NCI-H82 (cell line): ENCODE data around the gene ACY1.

Source experiments
- DNase-seq: peaks from one replicate; lab custom pipeline; 2025; lab: John Stamatoyannopoulos, UW

The ACY1 gene

DNA sequence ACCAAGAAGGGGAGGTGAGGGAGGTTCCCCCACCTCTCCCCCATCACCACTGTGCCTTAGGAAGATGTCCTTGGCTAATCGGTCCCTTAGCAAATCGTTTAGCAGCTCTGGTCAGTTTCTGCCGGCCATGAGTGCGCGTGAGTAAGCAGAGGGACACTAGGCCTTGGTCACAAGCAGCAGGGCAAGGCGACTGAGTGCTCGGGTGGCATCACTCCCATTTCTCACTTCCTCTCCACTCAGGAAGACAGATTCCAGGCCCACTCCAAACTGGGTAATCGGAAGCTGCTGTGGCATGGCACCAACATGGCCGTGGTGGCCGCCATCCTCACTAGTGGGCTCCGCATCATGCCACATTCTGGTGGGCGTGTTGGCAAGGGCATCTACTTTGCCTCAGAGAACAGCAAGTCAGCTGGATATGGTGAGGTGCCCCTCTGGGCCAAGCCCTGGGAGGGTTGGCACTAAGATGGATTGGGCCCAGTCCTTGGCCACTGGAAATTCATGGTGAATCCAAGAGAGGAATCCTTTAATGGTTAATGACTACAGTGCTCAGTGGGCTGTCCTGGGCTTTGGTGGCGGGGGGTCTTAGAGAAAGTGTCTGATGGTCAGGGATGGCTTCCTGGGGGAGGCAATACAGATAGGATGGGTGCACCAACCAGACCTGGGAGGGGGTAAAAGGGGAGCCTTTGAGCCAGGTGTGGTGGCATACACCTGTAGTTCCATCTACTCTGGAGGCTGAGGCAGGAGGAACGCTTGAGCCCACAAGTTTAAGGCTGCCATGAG is 37.2 kb upstream of the ACY1 start:
- no peak for DNase-seq

DNA sequence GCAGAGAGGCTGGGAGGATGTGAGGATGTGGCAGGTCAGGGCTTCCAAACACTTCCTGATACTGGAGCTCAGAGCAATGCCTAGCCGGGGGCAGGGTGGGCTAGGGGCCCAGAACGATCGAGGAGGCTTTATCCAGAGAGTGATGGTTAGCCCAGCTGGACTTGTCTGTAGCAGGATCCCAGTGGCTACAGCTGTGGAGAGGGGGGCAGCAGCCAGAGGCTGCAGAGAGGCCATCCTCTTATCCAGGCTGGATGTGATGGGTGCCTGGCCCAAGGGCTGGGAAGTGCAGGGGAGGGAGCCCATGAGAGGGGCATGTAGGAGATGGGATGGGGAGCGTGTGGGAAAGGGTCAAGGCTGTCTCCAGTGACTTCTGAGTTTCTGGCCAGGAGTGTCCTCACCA is 36.5 kb upstream of the ACY1 start:
- no peak for DNase-seq

DNA sequence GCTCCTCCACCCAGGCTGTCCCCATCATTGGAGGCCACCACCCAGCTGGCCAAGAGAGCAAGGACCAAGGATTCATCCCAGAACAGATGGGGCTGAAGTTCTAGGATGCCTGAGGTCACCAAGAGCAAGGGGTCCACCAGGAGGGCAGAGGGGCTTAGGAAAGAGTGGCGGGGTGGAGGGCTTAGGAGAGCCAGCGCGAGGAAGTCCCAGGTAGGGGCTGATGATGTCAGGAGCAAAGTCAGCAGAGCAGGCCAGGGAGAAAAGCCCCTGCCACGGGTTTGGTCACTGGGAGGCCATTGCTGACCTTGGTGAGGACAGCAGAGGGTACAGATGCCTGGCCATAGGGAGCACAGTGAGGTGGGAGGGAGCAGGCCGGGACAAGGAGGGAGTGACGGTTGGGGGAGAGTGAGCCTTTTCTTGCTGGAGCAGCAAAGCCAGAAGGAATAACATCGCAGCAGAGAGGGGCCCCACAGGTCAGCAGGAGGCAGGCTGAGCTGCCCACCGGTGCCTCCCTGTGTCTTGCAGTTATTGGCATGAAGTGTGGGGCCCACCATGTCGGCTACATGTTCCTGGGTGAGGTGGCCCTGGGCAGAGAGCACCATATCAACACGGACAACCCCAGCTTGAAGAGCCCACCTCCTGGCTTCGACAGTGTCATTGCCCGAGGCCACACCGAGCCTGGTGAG is 36.0 kb upstream of the ACY1 start:
- no peak for DNase-seq

DNA sequence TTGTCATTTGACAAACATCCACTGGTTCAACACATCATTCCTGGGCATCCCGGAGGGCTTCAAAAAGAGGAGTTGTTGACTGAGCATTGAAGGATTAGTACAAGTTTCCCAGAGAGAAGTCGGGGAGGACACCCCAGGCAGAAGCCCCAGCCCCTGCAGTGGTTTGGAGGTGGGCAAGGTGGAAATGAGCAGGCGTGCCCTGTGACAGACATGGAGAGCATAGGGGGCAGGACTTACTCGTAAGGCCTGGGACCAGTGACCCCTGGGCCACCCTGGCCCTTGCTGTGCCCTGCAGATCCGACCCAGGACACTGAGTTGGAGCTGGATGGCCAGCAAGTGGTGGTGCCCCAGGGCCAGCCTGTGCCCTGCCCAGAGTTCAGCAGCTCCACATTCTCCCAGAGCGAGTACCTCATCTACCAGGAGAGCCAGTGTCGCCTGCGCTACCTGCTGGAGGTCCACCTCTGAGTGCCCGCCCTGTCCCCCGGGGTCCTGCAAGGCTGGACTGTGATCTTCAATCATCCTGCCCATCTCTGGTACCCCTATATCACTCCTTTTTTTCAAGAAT is 35.2 kb upstream of the ACY1 start:
- no peak for DNase-seq

DNA sequence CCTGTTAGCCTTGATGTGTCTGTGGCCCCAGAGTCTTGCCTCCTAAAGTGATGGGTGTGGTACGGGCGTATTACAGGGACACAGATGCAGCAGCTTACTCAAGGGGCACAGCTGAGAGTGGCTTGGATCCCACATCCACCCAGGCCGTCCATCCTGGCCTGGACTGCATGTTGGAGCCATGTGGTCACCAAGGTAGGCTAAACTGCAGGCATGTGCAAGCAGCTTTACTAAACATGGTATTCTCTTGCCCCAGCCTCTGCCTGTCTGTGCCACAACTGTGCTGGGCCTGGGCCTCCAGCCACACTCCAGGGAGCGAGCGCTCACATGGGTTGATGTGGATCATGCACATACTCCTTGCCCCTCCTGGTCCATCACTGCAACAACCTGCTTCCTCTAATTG is 34.2 kb upstream of the ACY1 start:
- no peak for DNase-seq

DNA sequence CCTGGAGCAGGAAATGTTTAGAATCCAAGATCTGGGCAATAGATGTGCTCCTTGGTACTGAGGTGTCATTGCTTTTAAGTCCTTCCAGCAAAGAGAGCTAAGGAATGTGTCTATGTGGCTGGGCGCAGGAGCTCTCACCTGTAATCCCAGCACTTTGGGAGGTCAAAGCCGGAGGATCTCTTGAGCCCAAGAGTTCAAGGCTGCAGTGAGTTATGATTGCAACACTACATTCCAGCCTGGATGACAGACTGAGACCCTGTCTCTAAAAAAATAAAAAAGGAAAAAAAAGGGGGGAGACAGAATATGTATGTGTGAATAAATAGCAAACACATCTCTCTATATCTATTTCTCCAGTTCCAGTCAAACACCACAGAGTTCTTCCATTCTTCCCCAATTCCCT is 32.4 kb upstream of the ACY1 start:
- no peak for DNase-seq

DNA sequence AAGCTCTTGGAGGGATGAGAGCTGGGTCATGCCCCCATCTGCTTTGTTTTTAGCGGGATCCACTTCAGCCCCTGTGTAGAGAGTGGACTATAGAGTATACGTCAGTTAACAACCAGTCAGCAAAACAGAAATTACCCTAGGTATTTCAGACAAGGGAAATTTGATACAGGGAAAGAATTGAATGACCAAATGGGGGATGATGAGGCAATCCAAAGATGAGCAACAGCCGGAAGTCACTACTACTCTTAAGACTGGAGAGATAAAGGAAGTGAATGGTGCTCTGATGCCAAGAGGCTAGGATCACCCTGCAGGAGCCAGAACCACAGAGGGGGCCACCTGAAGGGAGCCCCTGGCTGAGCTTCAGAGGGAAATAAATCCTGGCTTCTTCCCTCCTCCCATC is 29.9 kb upstream of the ACY1 start:
- peak; percentile 53 for DNase-seq

DNA sequence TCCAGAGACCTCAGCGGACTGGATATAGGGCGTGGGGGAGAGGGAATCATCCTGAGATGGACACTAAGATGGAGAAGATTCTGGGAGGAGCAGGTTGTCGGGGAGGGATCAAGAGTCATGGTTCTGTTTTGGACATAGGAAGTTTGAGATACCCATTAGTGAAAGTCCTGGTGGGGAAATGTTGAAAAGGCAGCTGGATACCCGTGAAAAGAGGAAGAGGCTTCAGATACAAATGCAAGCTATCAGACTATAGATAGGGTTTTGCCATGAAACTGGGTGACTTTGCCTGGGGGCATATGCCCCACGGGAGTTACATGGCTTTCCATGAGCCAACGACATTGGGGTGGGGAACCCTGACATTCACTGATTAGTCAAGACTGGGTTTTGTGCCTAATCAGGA is 29.2 kb upstream of the ACY1 start:
- no peak for DNase-seq

DNA sequence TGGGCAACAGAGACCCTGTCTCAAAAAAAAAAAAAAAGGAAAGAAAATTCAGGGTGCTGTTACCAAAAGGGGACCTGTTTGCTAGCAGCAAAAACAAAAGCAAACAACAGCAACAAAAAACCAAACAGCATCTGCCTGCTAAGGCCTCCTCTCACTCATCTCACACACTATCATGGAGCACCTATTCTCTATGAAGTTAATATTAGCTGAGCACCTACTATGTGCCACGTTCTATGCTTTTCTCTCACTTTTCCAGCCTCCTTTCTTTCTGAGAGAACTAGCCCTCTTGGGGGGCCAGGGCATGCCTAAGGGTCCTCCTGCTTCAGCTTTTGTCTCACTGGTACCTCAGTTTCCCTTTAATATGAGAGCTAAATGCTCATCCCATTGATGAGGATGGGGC is 28.6 kb upstream of the ACY1 start:
- no peak for DNase-seq

DNA sequence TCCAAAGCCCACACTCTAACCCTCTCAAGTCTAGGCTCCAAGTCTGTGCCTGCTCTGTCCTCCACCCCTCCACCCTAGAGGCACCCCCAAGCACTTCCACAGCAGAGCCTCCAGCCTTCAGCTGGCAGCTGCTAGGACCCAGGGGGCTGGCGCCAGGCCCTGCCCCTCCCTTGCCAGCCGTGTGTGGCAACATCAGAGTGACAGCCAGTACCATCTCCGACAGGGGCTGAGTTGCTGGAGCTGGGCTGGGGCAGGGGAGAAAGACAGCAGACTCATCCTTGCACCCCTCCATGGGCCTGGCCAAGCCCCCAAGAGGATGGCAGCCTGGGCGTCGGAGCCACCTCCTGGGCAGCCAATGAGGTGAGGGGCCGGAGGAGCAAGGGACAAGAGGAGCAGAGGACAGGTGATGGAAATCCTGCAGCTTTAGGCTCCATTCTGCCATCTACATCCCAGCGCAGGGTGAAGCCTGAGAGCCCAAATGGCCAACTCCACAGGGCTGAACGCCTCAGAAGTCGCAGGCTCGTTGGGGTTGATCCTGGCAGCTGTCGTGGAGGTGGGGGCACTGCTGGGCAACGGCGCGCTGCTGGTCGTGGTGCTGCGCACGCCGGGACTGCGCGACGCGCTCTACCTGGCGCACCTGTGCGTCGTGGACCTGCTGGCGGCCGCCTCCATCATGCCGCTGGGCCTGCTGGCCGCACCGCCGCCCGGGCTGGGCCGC is 28.0 kb upstream of the ACY1 start, which contains the start of gene GPR62:
Gene GPR62, plus strand, starts transcription at position 207 of the 718 bp plus-strand sequence. Its CDS starts 272 bp downstream, at position 479.
- DNase-seq: peak; percentile 44

DNA sequence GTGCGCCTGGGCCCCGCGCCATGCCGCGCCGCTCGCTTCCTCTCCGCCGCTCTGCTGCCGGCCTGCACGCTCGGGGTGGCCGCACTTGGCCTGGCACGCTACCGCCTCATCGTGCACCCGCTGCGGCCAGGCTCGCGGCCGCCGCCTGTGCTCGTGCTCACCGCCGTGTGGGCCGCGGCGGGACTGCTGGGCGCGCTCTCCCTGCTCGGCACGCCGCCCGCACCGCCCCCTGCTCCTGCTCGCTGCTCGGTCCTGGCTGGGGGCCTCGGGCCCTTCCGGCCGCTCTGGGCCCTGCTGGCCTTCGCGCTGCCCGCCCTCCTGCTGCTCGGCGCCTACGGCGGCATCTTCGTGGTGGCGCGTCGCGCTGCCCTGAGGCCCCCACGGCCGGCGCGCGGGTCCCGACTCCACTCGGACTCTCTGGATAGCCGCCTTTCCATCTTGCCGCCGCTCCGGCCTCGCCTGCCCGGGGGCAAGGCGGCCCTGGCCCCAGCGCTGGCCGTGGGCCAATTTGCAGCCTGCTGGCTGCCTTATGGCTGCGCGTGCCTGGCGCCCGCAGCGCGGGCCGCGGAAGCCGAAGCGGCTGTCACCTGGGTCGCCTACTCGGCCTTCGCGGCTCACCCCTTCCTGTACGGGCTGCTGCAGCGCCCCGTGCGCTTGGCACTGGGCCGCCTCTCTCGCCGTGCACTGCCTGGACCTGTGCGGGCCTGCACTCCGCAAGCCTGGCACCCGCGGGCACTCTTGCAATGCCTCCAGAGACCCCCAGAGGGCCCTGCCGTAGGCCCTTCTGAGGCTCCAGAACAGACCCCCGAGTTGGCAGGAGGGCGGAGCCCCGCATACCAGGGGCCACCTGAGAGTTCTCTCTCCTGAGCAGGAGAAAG is 27.2 kb upstream of the ACY1 start:
- DNase-seq: peak; percentile 23

DNA sequence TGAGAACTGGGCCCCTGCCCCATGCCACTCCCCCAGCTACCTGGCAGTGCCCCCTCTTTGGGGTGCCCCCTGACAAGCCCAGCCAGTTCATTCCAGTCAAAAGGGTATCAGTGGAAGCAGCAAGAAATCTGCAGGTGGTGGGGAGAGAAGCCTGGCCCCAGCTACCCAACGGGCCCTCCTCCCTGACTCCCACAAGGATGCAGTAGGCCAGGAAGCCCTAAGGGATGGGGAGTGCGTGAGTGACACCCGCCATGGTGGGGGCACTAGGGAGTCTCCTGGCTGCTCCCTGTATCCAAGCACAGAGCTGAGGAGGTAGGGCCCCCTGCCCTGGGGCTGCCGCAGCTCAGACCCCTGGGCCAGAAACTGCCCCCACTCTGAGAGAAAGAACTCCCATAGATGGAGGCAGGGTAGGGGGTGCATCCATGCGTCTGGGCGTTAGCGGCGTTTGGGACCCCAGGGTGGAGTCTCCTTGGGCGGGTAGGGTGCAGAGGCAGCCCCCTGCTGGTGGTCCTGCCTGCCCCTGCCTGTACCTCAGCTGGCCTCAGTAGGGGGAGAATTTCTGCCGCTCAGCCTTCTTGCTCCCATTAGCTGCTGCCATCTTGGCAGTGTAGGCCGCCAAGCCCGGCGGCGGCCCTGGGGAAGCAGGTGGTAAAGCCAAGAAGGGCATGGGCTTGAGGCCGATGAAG is 25.7 kb upstream of the ACY1 start:
- no peak for DNase-seq

DNA sequence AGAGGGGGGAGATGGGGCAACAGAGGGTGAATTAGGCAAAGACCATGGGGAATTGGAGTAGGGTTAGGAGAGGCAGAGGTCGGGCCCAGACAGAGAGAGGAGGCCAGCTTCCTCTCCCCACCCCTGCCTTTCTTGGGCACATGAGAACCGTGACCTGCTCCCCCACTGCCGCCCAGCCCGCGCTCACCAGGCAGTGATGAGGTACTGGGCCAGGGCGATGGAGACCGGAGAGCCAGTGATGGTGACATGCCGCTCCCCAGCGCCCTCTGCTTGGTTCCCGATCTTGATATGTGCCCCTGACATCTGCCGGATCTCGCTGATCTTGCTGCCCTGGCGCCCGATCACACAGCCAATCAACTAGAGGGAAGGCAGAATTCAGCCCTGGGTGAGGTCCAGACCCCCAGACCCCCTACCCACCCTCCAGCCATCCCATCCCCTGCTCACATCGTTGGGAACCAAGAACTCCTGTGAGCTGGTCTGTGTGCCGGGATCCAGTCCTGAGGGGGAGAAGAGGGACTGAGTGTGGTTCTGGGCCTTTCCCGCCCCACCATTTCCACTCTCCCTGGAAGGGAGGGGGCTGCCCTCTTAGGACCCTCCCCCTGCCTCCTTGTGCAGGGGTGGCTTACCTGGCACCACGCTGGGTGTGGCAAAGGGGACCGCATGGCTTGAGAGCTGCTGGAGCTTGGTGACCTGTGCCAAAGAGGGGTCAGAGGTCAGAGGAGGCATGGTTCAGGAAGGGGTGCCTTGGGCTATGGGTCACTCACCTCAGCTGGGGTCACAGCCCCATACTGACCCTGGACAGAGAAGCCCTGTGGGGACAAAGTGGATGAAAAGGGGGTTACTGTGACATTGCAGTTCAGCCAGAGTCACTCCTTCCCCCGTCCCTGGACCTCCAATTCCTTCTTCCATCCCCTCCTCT is 24.5 kb upstream of the ACY1 start:
- no peak for DNase-seq

DNA sequence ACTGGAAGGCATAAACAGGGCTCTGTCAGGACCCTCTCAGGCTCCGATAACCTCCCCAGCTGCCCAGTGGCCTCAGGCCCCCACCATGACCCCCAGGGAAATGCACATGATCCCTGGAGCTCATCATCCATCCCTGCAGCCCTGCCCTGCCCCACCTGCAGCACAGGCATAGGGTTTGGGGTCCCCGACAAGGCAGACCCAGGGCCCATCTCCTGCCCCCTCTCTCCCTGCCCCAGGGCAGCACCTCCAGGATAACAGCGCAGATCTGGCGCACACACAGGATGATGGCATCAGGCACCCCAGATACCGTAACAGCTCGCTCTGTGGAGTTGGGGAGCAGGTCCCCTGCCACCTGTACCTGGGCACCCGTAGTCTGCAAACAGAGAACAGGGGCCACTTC is 23.7 kb upstream of the ACY1 start:
- DNase-seq: no peak

DNA sequence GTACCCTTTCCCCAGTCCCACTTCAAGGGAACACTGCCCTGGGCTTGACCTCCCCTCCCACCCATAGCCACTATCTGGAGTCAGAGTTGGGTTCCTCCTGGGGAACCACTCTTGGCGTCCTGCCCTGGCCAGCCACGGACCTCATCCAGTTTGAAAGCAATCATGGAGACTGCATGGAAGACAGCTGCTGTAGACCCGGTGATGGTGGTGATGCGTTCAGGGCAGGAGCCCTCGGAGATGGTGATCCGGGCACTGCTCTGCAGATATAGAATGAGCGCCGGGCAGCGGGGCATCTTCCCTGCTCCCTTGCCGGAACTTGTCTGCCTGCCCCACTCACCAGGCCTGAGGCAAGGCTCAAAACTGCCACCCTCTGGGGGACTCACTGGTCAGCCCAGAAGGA is 22.9 kb upstream of the ACY1 start:
- DNase-seq: no peak

DNA sequence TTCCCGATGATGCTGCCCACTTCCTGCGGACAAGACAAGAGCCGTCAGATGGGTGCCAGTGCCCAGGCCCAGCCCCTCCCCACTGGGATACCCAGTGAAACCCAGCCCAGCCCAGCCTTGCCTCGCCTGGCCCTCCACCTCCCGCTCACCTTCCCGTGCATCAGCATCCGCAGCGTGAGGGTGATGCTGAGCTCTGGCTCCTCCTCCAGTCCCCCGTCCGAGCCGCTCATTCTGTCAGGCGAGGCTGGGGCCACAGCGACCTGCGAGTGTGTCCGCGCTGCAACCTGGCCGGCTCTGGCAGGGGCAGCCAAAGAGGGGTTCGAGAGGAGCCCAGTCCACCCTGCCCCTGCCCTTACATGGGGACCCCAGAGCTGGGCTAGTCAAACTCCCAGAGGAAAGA is 22.3 kb upstream of the ACY1 start:
- no peak for DNase-seq

DNA sequence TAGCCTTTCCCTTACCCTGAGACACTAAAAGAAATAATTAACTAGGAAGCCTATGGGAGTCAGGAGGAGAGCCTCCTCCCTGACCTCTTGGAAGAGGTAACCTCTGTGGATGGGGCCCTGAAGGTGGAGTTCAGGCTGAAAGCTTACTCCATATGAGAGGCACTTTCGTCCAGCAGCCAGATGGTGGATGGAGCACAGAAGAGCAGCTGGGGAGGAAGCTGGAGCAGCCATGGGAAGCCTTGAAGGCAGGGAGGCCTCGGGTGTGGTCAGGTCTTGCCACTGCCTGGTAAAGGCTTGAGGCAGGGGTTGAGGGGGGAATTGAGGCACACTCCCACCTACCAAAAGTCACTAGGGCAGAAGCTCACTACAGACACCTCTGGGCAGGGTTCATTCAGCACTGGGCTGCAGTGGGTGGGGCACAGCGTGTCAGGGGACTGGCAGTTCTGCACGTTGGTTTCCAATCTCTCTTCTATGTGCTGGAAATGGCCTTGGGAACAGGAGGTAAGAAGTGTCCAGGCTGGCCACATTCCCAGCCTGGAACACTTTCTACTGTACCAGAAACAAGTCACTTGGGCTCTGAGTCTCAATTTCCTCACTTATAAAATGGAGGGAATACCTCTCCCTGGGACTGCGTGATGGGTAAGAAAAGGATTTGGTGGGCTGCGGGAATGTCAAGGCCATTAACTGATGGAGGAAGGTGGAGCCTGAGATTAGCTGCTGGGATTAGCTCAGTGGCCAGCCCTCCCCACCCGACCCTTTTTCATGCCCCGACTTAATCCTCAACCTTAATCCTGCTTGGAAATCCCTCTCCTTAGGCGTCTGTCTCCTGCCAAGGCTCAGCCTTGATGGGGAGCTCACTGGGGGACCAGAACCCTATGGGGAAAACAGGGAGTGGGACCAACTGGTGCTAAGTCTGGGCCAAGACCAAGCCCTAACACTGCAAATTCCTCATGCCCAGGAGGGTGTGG is 21.4 kb upstream of the ACY1 start:
- peak; percentile 99 for DNase-seq

DNA sequence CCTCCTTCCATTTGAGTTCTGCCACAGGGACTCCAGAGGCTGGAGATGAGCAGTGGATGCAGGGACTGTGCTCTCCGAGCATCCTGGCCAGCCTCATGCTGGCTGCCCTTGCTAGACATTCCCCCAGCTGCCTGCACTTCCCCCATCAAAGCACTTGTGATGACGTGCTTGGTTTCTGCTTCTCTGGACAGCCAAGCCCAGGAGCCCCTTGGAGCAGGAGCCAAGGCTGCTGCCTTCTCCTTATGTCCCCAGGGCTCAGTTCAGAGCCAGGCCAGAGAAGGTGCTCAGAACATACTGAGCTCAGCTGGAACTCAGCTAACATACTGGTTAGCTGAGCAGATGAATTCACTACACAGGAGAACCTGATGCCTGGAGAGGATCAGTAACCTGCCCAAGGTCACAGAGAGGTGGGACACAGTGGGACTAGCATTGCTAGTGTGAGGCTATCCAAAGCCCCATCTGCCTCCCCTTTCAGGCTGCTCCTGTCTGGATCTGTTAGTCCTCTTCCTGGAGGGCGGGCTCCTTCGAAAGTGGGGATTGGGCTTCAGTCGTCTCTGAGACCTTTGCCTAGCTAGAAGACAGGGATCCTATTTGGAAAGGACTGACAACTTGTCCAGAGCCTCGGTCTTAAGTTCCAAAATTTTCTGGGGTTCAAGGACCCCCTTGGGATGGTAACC is 20.3 kb upstream of the ACY1 start:
- peak; percentile 90 for DNase-seq
